HS-27A (cell line): ENCODE results near the gene ZNF346.
A peak's percentile ranks its signal among the peaks of the same experiment; 100 is the strongest.

Source experiments
- DNase-seq: peaks from one replicate; pipeline ENCODE4 v3.0.0-alpha.2; 2012; ENCODE audit warnings: low read depth, missing footprints

The ZNF346 gene

DNA sequence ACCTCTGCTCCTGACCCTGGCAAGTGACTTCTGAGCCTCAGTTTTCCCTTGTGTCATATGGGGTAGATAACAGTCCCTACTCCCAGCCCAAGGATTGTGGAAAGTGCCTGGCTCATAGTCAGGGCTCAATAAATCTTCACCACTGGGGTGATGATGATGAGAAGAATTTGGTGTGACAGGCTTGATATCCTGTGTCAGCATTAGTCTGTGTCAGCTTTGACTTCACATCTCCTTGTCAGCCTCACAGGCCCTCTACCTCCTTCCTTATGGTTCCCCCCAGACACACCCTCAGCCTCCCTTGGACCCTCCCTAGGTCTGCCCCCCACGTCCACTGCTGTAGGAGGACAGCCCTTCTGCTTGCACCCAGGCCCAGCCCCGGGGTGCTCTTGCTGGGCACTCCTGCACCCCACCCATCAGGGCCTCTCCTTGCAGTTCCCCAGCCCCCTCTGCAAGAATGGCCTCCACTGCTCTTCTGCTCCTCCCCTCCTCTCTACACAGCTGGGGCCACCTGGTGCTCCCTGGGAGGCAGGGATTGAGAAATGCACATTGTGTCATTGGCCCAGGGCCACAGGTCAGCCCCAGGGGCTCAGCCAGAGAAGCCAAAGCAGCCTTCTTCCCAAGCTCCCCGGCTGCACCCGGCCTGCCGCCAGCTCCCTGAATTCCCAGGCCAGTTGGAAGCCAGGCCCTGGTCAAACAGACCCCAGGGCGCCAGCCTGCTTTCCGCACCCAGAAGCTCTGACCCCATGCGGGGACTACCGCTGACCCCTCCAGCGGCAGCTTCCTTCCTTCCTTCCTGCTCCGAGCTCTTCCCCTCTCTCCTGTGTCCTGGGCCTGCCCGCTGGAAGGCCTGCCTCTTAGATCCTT is 72.0 kb downstream of the ZNF346 start:
- DNase-seq = no peak

DNA sequence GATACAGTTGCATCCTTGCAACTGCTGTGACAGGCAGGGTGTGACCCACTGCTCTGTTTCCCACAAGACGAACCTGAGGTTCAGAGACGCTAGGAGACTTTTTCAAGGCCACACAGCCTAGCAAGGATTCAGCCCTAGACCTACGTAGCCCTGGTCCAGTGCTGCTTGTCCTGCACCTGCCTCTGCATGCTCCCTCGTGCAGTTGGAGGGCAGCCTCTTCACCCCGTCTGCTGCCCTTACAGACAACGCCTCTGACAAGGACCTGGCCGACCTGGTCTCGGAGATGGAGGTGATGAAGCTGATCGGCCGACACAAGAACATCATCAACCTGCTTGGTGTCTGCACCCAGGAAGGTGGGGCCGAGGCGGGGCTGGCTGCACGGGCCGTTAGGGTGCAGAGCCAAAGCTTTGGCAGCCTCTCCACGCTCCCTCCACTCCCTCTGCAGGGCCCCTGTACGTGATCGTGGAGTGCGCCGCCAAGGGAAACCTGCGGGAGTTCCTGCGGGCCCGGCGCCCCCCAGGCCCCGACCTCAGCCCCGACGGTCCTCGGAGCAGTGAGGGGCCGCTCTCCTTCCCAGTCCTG is 72.7 kb downstream of the ZNF346 start:
- no peak for DNase-seq

DNA sequence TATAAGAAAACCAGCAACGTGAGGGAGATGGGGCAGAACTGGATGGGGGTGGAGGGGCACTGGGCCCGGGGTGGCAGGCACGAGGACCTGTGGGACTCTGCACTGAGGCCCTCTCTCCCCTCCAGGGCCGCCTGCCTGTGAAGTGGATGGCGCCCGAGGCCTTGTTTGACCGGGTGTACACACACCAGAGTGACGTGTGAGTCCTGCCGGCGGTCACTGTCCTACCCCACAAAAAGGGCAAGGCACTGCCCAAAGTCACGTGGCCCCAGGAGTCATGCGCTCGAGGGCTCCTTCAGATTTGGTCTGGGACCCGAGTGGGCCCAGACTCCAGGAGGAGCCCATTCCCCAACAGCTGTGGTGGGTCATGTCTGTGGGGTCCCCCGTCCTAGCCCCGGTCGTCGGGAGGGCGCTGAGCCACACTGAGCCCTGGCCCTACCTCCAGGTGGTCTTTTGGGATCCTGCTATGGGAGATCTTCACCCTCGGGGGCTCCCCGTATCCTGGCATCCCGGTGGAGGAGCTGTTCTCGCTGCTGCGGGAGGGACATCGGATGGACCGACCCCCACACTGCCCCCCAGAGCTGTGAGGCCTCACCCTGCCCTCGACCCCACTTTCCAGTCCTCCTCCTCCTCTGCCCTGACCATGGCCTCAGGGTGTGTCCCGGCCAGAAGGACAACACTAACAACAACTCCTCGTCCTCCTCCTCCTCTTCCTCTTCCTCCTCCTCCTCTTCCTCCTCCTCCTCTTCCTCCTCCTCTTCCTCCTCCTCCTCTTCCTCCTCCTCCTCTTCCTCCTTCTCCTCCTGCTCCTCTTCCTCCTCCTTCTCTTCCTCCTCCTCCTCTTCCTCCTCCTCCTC is 73.9 kb downstream of the ZNF346 start:
- no peak for DNase-seq

DNA sequence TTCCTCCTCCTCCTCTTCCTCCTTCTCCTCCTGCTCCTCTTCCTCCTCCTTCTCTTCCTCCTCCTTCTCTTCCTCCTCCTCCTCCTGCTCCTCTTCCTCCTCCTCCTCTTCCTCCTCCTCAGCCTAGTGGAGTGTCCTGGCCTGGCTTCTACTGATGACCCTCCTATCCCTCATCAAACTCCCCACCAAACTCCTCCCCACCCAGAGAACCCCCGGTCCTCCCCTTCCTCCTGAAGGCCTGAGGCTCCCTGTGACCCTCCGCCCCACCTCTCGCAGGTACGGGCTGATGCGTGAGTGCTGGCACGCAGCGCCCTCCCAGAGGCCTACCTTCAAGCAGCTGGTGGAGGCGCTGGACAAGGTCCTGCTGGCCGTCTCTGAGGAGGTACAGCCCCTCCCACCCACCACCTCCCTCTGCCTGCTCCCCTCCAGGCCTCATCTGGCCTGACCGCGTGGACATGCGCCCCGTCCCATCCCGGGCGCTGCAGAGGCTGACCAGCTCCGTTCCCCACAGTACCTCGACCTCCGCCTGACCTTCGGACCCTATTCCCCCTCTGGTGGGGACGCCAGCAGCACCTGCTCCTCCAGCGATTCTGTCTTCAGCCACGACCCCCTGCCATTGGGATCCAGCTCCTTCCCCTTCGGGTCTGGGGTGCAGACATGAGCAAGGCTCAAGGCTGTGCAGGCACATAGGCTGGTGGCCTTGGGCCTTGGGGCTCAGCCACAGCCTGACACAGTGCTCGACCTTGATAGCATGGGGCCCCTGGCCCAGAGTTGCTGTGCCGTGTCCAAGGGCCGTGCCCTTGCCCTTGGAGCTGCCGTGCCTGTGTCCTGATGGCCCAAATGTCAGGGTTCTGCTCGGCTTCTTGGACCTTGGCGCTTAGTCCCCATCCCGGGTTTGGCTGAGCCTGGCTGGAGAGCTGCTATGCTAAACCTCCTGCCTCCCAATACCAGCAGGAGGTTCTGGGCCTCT is 74.8 kb downstream of the ZNF346 start:
- DNase-seq = no peak

GRCh38 chr5:177098120-177098469 is 75.6 kb downstream of the ZNF346 start:
- DNase-seq = no peak

DNA sequence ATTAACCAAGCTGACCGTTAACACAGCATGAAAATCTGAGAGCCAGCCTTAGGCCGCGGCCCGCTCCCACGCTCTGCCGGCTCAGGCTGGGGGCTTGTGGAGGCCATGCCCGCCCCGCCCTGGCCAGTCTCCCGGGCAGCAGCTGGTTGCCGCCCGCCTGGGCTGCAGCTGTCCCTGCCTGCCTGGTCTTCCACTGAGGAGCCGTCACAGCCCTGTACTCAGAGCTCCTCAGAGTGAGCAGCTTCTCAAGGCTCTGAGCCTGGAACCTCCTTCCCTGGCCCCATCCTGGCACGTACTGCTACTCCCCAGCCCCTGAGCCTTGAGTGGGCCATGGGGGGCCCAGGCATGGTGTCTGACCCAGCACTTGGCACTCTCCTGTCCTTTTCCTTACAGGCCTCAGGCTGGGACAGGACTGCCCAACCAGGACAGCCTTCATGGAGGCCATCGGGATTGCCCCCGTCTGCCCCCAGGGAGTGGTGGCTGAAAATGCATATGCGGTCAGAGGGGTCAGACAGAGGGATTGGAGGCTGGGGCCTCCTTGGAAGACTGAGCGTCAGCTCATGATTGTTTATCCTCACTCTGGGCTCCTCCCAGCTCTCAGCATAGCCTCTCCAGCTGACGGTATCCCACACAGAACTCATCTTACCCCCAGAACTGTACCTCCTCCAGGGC is 76.1 kb downstream of the ZNF346 start:
- DNase-seq = no peak

- DNase-seq = no peak
Measured at GRCh38 chr5:177099422-177100093, 77.1 kb downstream of the ZNF346 start.

GRCh38 chr5:177100714-177101121 is 78.2 kb downstream of the ZNF346 start:
- no peak for DNase-seq

GRCh38 chr5:177103523-177104253 is 81.2 kb downstream of the ZNF346 start:
- DNase-seq = no peak

DNA sequence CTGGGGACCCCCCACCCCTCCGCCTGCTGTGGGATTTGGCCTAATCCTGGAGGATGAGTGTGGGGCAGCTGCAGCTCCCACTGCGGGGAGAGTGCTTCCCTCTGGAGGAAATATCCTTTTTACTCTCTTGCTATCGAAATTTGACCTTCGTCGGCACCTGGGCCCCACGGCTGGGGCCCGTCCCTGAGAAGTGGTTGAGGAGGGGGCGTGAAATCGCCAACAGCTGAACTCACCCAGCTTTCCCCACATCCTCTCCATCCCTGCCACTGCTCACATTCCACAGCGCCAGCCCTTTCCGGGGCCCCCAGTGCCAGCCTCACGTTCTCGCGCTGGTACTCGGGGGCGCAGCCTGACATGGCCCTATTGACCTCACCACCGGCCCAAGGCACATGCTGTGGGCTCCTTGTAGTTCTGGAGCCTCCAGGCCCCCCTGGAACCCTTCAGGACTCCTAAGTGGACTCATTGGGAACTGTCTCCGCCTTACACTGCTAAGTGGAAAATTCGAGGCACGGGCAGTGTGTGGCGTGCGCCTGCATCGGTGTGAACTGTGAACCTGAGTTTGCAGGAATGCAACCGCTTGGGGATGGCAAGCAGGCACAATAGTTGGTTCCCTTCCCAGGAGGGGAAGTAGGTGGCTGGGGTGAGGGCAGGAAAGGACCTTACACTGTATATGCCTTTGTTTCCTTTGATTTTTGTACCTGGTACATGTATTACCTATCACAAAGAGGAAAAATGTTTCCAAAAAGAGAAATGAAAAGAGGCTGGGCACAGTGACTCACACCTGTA is 83.4 kb downstream of the ZNF346 start:
- no peak for DNase-seq

GRCh38 chr5:177107159-177107558 is 84.7 kb downstream of the ZNF346 start:
- no peak for DNase-seq

DNA sequence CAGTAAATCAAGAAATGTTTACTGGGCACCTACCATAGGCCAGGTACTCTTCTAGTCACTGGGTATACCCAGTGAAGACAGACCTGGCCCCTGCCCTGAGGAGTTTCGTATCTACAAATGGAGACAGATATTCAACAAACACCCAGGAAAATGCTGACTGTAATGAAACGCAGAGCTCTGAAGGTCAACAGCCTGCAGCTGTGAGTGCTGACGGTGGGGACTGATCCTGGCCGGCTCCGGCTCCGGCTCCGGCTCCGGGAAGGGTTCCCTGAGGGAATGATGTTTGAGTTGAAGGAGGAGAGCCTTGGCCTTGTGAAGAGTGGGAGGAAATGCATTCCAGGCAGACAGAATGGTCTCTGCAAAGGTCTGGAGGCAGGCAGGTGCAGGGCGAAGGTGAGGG is 87.3 kb downstream of the ZNF346 start:
- DNase-seq = no peak

DNA sequence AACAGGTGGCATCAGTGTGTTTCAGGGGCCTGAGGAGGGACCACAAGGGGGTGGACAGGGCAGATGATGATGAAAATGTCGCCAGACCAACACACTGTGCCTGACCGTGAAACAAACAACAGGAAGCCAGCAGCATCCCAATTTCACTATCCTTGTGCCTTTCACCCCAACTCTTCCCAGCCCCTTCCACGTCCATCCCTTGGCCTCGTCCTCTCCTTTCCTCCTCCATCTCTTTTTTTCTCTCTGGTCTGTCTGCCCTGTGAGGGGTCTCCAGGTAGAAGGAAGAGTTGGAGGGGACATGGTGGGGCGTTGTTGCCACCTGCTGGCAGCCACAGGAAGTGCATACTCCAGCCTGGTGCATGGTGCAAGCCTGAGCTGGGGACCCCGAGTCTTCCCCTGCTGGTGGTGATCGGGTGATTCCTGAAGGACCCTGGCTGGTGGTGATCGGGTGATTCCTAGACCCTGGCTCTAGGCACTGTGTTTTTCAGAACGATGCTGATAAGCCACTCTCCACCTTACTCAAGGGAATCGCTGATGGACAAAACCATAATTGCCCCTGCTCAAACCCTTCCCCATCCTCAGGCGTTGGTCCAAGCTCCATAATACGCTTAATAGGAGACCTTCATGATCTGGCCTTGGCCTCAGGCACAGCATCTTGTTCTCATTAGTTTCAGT is 89.4 kb downstream of the ZNF346 start:
- no peak for DNase-seq

DNA sequence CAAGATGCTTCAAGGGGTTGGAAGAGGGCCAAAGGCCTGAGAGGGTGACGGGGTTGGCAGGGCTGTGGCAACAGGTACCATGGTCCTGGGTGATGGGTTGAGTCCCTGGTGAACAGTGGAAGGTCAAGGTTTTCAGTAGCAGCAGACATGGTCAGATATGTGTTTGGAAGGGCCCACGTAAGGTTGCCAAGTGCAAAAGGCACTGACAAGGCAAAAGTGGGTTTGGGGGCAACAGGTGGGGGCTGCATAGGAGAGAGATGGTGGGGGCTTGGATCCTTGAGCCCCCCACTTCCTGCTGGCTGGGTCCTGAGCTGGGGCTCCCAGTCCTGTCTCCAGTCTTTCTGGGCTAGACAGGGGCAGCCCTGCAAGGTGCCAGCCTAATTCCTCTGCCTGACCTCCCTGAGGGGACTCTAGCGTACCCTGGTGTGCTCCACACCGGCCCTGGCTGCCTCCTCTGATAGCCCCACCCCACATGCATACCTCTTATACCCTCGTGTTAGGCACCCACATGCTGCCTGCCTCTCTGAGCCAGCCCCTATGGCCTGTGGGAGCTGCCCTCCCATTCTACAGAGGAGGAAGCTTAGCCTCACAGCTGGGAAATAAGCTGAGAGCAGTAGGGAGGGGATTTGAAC is 90.2 kb downstream of the ZNF346 start:
- DNase-seq = no peak

GRCh38 chr5:177113566-177114424 is 91.3 kb downstream of the ZNF346 start:
- peak; percentile 27 for DNase-seq

GRCh38 chr5:177116631-177117373 is 94.3 kb downstream of the ZNF346 start:
- no peak for DNase-seq
